OCI-LY1 (cell line): Measurements from ENCODE around the gene IL31RA.

Experiments used
- H2AFZ ChIP-seq: fragments of 200-600 bp; sonication (generic), shearing (Covaris generic); 2 replicates; pipeline ENCODE4 v1.6.0; 2014; ENCODE audit warnings: antibody characterized with exemption, mild to moderate bottlenecking, low read length
- H3F3A ChIP-seq: fragments of 200-600 bp; sonication (generic), shearing (Covaris generic); 2 replicates; pipeline ENCODE4 v1.6.0; 2014; ENCODE audit warnings: mild to moderate bottlenecking, antibody characterized with exemption, low read length, moderate library complexity; ENCODE audit not compliant: insufficient read depth
- H3K27ac ChIP-seq: fragments of 200-600 bp; sonication (generic); 2 replicates; pipeline ENCODE4 v1.5.1; 2014; ENCODE audit warnings: low read length, mixed run types, mild to moderate bottlenecking, low read depth; ENCODE audit not compliant: poor library complexity, severe bottlenecking
- H3K27me3 ChIP-seq: fragments of 200-600 bp; sonication (generic); 2 replicates; pipeline ENCODE4 v1.6.0; 2014; ENCODE audit warnings: antibody characterized with exemption, mild to moderate bottlenecking, low read length, moderate library complexity; ENCODE audit not compliant: insufficient read depth
- H3K36me3 ChIP-seq: fragments of 200-600 bp; sonication (generic); 2 replicates; pipeline ENCODE4 v1.6.1; 2014; ENCODE audit warnings: mild to moderate bottlenecking, antibody characterized with exemption, low read length, moderate library complexity, mixed read lengths; ENCODE audit not compliant: insufficient read depth
- H3K4me1 ChIP-seq: fragments of 200-600 bp; sonication (generic); 2 replicates; pipeline ENCODE4 v1.5.1; 2014; ENCODE audit warnings: mild to moderate bottlenecking, low read length, moderate library complexity; ENCODE audit not compliant: insufficient read depth, severe bottlenecking
- H3K4me2 ChIP-seq: fragments of 200-600 bp; sonication (generic), shearing (Covaris generic); 2 replicates; pipeline ENCODE4 v1.6.1; 2014; ENCODE audit warnings: low read length
- H3K4me3 ChIP-seq: fragments of 200-600 bp; sonication (generic); 2 replicates; pipeline ENCODE4 v1.5.1; 2014; ENCODE audit warnings: low read length, low read depth, mild to moderate bottlenecking, mixed read lengths; ENCODE audit not compliant: poor library complexity, severe bottlenecking
- H3K79me2 ChIP-seq: fragments of 200-600 bp; shearing (Covaris generic); 2 replicates; pipeline ENCODE4 v1.6.1; 2016; ENCODE audit warnings: mixed run types, low read length, mixed read lengths; ENCODE audit not compliant: insufficient read depth
- H3K9ac ChIP-seq: fragments of 200-600 bp; sonication (generic), shearing (Covaris generic); 2 replicates; pipeline ENCODE4 v1.6.1; 2014; ENCODE audit warnings: mild to moderate bottlenecking, low read length, mixed read lengths
- H3K9me2 ChIP-seq: fragments of 200-600 bp; sonication (generic), shearing (Covaris generic); 2 replicates; pipeline ENCODE4 v1.6.1; 2014; ENCODE audit warnings: low read depth, mild to moderate bottlenecking, low read length, mixed read lengths
- H3K9me3 ChIP-seq: fragments of 200-600 bp; shearing (Covaris generic); 2 replicates; pipeline ENCODE4 v1.6.1; 2014; ENCODE audit warnings: low read length, mixed read lengths
- H4K20me1 ChIP-seq: fragments of 200-600 bp; sonication (generic), shearing (Covaris generic); 2 replicates; pipeline ENCODE4 v1.6.0; 2016; ENCODE audit warnings: mild to moderate bottlenecking, low read length; ENCODE audit not compliant: insufficient read depth
- EZH2 ChIP-seq: fragments of 200-600 bp; sonication (generic), shearing (Covaris generic); IDR thresholded peaks from 2 replicates; pipeline ENCODE4 v1.8.0; 2017; ENCODE audit warnings: borderline replicate concordance, mixed run types, mild to moderate bottlenecking, antibody characterized with exemption, low read length, moderate library complexity, mixed read lengths
- TF ChIP-seq, protein P1 (sequence below): fragments of 200-600 bp; sonication (generic), shearing (Covaris generic); IDR thresholded peaks from 2 replicates; pipeline ENCODE4 v1.5.1; 2017; ENCODE audit warnings: mild to moderate bottlenecking, antibody characterized with exemption, low read length, moderate library complexity, mixed read lengths

The IL31RA gene

DNA sequence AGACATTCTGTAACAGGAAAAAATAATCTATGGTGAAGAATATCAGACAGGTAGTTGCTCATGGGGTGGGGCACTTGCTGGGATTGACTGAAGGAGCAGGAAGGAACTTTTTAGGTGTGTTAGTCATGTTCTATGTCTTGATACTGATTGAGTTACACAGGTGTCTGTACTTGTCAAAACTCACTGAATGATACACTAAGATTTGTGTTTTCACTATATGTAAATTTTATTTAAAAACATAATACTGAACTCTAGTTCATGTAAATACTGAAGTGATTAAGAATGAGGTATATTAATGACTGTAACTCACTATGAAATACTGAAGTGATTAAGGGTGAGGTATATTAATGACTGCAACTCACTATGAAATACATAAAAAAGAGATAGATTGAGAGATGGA, 115.1 kb downstream of the IL31RA start:
- Histone ChIP-seq H3K4me2 (no peak overlapping the region), H3K9me2 (no peaks in the 10 kb centered on the region), H3K4me1 (no peaks in the 10 kb centered on the region), H2AFZ (no peak overlapping the region), H3K36me3 (no peaks in the 10 kb centered on the region), H4K20me1 (no peaks in the 10 kb centered on the region), H3F3A (no peaks in the 10 kb centered on the region), H3K27ac (no peak overlapping the region), H3K79me2 (no peaks in the 10 kb centered on the region), H3K9me3 (no peaks in the 10 kb centered on the region), H3K4me3 (no peak overlapping the region), H3K9ac (no peak overlapping the region), H3K27me3 (no peaks in the 10 kb centered on the region)
- TF ChIP-seq, protein P1, sequence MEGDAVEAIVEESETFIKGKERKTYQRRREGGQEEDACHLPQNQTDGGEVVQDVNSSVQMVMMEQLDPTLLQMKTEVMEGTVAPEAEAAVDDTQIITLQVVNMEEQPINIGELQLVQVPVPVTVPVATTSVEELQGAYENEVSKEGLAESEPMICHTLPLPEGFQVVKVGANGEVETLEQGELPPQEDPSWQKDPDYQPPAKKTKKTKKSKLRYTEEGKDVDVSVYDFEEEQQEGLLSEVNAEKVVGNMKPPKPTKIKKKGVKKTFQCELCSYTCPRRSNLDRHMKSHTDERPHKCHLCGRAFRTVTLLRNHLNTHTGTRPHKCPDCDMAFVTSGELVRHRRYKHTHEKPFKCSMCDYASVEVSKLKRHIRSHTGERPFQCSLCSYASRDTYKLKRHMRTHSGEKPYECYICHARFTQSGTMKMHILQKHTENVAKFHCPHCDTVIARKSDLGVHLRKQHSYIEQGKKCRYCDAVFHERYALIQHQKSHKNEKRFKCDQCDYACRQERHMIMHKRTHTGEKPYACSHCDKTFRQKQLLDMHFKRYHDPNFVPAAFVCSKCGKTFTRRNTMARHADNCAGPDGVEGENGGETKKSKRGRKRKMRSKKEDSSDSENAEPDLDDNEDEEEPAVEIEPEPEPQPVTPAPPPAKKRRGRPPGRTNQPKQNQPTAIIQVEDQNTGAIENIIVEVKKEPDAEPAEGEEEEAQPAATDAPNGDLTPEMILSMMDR = no peak
- TF ChIP-seq EZH2 = no peak

DNA sequence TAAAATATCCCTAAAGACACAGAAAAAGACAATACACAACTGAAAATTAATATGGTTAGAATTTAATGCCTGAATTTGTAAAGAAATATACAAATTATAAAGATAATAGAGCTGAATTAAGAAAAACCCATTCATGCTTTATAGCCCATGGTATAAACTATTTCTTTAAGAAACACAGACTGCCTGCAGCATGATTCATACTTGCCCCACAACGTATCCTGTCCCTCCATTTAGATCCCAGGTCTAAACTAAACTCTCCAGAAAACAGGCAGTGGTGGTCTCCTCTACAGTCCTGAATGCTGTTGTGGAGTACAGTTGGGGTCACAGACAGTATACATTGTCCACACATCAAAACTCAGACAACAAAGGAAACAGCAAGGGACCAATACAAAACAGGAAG, 118.8 kb downstream of the IL31RA start:
- no peaks in the 10 kb centered on the region for H3F3A ChIP-seq
- H3K9me2 ChIP-seq = no peaks in the 10 kb centered on the region
- no peaks in the 10 kb centered on the region for H3K79me2 ChIP-seq
- H4K20me1 ChIP-seq = no peaks in the 10 kb centered on the region
- no peak overlapping the region for H3K4me3 ChIP-seq
- H3K9me3 ChIP-seq = no peaks in the 10 kb centered on the region
- H2AFZ ChIP-seq = no peak overlapping the region
- no peak overlapping the region for H3K4me2 ChIP-seq
- no peaks in the 10 kb centered on the region for H3K27me3 ChIP-seq
- no peak overlapping the region for H3K27ac ChIP-seq
- no peaks in the 10 kb centered on the region for H3K36me3 ChIP-seq
- H3K4me1 ChIP-seq = no peaks in the 10 kb centered on the region
- TF ChIP-seq EZH2 = no peak
- TF ChIP-seq, protein P1 = no peak
- H3K9ac ChIP-seq = no peak overlapping the region
